Measurements from ENCODE around the gene FOXO3. TPM values are rescaled to one million over a fixed set of nuclear protein-coding genes. Genes with fewer than 3 reads are reported as not detected.

Gene FOXO3
- total and polyA plus RNA-seq, 2 donors (not counting 3 experiments of a cell fraction or from before 2014, with no cell fraction given) = 14.4 to 16.9 TPM

- Histone ChIP-seq H4K20me1 (replicated peaks; ENCODE audit: control insufficient read depth, extremely low read depth, insufficient read depth, low read length) (peaks cover 3% of the 10 kb centered on the region), H2AFZ (ENCODE audit: low read depth, low read length) (no peak overlapping the region), H3K4me3 (replicated peaks in 1 of 3; ENCODE audit: insufficient read depth in 1 of 3, low read depth in 1 of 3, low read length in 3 of 3) (no peak overlapping the region), H3K27me3 (ENCODE audit: control insufficient read depth in 2 of 2, insufficient read depth in 2 of 2, low read length in 2 of 2) (no peaks in the 10 kb centered on the region), H3K9me3 (replicated peaks; ENCODE audit: control insufficient read depth, insufficient read depth, low read length) (no peaks in the 10 kb centered on the region), H3K27ac (ENCODE audit: insufficient read depth, low read depth, low read length) (no peak overlapping the region), H3K79me2 (ENCODE audit: control insufficient read depth, insufficient read depth, low read length) (peaks cover 6% of the 10 kb centered on the region), H3K4me1 (ENCODE audit: control insufficient read depth, extremely low read depth, insufficient read depth, low read length) (peaks cover 5% of the 10 kb centered on the region), H3K9ac (replicated peaks; ENCODE audit: extremely low read depth, insufficient read depth, low read length) (no peak overlapping the region), H3K36me3 (ENCODE audit: control insufficient read depth in 2 of 2, extremely low read depth in 1 of 2, insufficient read depth in 2 of 2, low read length in 2 of 2) (no peaks in the 10 kb centered on the region), H3K4me2 (ENCODE audit: insufficient read depth, low read length) (no peak overlapping the region), H3K9me1 (replicated peaks; ENCODE audit: control insufficient read depth, extremely low read depth, insufficient read depth, low read length) (no peaks in the 10 kb centered on the region)
- dilution Hi-C loops (cut with MboI; ENCODE audit: extremely low pct_ligation_motif_present, low sequenced_read_pairs) (no loop called here), intact Hi-C loops (cut with micrococcal nuclease) (no loop called here)
- ChIA-PET CTCF (interaction anchor here (1.1 to 2.8 kb wide), 3 partner anchors 10 to 15 kb away, joined by 3 to 19 read pairs (median 10); partner anchors contain the start of gene FOXO3), POLR2A (interaction anchor here (0.6 to 1.7 kb wide), 2 partner anchors 12 to 432 kb away, joined by 4 to 5 read pairs; no protein-coding TSS in a partner anchor)
- DNase-seq (ENCODE audit: low read depth, low spot score) (no peak), FAIRE-seq (no peak)
- TF ChIP-seq MYC (IDR thresholded peaks at IDR 0.05; ENCODE audit: low read depth, low read length) = no peak
- no peak for TF ChIP-seq GATA2 (IDR thresholded peaks at IDR 0.05; ENCODE audit: insufficient read depth, insufficient read length, low read depth, low read length)
- TF ChIP-seq FOS (IDR thresholded peaks at IDR 0.05; ENCODE audit: borderline replicate concordance, insufficient read depth, low read length) = no peak
- no peak for TF ChIP-seq EZH2 (IDR thresholded peaks at IDR 0.05; ENCODE audit: borderline replicate concordance, low read depth, low read length, severe bottlenecking)
- TF ChIP-seq CTCF (IDR thresholded peaks at IDR 0.05; ENCODE audit: extremely low read depth in 1 of 2, insufficient read depth in 1 of 2, low read depth in 1 of 2, low read length in 2 of 2) = no peak
- TF ChIP-seq POLR2AphosphoS5 (IDR thresholded peaks at IDR 0.05; ENCODE audit: insufficient read depth, low read depth, low read length) = no peak
- TF ChIP-seq MAX (IDR thresholded peaks at IDR 0.05; ENCODE audit: insufficient read depth, insufficient read length) = no peak
- no peak for TF ChIP-seq JUN (IDR thresholded peaks at IDR 0.05; ENCODE audit: borderline replicate concordance, insufficient read depth, insufficient read length, low read depth)
- no peak for TF ChIP-seq POLR2A (IDR thresholded peaks at IDR 0.05; ENCODE audit: low read depth, low read length)
- no TSS peak for BruUV-seq (replicated peaks)
These were observed 15.3 kb downstream of the FOXO3 start for GRCh38 chr6:108575905-108576494.
